NCI-H2081 (cell line): ENCODE measurements around the gene GPC5.

Source experiments
- DNase-seq, 2 experiments: peaks; one replicate each; lab custom pipeline; 2025; lab: John Stamatoyannopoulos, UW

GPC5 gene

DNA sequence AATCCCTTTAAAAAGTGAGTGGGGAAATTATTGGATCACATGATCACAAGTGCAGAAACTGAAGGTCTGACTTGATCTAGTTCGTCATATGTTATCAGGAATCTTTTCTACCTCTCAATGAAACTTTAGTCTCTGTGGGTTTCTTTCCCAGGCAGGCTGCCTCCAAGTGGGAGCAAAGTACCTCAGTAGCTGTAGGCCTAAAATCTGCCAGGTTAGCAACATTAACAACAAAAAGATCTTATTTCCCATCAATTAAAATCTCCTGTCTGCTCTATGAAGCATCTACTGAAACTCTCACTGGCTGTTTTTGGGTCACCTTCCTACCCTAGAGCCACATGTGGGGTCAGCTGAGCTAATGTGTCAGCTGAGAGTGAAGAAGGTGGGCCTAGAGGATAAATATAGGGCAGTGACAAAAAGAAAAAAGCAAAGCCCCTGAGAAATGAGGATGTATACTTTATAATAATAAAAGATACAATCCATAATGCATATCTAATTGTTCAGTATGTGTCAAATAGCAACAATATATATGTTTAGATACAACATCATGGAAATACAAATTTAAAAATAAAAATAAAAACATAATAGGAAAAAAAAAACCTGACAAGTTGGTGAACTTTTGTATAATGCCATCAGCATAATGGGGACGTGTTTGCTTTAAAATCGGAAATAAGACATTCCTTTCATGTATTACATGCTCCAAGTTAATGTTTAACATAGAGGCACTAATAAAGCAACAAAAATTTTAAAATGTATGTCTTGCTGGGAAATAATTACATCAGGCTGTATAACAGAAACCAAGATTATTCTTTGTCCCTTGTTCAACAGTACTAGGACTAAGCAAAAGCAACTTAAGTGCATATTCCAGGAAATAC is 141.1 kb downstream of the GPC5 start:
- DNase-seq = no peak

DNA sequence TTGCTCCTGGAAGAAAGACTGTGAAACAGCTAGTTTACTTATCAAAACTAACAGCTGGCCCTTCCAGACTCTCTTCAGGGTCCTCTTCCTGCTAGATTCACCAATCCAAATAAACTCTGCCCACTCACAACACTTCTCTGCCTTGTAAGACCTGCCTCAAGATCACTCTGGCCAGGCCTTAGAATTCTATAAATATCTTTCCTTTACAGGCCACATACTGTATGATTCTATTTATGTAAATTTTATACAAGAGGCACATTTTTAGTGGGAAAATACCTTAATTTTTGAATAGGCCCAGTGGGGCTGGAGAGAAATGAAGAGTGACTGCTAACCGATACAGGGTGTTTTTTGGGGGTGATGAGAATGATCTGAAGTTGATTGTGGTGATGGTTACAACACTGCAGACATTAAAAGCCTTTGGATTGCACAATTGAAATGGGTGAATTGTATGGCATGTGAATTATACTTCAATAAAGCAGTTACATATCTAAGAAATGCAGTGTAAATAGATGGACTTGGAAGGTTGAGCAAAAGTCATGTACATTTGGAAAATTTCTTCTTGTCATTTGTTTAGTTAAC is 141.8 kb downstream of the GPC5 start:
- DNase-seq = no peak

DNA sequence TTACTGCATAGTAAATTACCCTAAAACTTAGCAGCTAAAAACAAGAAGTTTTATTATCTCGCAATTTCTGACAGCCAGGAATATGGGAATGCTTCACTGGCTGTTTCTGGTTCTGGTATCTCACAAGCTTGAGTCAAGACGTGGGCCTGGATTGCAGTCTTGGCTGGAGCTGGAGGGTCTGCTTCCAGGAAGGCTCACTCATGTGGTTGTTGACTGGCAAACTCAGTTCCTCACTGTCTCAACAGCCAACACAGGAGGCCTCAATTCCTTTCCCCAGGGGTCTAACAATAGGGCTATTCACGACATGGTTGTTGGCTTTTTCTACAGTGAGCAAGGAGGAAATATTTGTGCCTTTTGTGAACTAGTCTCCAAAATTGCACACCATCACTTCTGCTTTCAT is 146.3 kb downstream of the GPC5 start:
- no peak for DNase-seq

- no peak for DNase-seq
Observed at GRCh38 chr13:91546900-91547299, 148.5 kb downstream of the GPC5 start.

- no peak for DNase-seq
Observed at GRCh38 chr13:91553584-91553983, 155.2 kb downstream of the GPC5 start.

DNA sequence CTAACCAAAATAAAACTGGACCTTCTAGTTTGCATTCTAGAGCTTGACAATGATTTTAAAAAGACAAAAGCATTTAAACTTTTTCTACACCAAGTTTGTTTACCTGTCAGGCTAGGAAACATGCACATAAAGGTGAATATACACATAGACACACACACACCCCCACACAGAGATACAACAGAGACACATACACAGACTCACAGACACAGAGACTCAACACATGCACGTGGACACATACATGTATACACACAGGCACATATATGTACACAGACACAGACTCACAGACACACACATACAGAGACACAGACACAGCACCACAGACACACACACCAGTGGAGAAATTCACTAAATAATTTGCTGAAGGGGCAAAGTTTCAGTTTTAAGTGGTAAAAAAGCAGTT is 155.7 kb downstream of the GPC5 start:
- no peak for DNase-seq

GRCh38 chr13:91557328-91558090 is 159.1 kb downstream of the GPC5 start:
- no peak for DNase-seq

GRCh38 chr13:91563799-91564198 is 165.4 kb downstream of the GPC5 start:
- DNase-seq = no peak

- DNase-seq = peak in 1 of 2 experiments; percentile 35
Observed at GRCh38 chr13:91564396-91564795, 166.0 kb downstream of the GPC5 start.

DNA sequence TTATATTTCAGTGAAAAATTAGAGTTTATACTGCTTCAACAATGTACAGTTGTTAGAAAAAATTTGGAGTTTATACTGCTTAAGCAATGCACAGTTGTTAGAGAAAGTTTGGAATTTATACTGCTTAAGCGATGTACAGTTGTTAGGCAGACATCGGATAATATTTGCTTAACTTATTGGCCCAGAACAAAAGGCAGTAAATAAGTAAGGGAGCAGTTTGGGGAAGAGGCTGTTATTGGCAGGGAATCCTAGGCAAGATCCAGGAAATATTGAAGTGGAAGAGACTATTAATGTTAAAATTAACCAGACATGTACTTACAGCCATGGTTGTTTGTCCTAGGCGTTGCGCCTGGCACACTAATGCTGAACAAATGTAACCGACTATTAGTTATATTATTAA is 166.9 kb downstream of the GPC5 start:
- no peak for DNase-seq

DNA sequence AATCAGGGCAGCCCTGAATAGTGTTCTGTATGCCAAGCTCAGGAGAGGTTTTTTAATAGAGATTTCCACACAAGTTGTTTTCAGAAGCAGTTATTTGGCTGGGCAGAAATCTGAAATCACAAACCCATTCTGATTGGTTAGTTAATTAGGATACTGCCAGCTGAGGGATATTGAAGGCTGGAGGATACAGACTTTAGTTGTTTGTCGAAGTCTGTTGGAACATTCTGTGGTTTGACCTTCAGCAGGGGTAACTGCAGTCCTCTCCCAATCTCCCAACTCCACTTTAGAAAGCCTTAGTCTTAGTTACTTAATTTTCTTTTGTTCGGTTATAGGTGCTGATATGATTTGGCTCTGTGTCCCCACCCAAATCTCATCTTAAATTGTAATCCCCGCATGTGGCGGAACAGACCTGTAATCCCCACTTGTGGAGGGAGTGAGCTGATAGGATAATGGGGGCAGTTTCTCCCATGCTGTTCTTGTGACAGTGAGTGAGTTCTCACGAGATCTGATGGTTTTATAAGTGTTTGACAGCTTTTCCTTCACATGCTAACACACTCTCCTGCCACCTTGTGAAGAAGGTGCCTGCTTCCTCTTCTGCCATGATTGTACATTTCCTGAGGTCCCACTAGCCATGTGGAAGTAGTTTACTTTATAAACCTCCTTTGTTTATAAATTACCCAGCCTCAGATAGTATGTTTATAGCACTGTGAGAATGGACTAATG is 169.2 kb downstream of the GPC5 start:
- no peak for DNase-seq

GRCh38 chr13:91571681-91572080 is 173.3 kb downstream of the GPC5 start:
- DNase-seq = no peak

GRCh38 chr13:91572439-91572838 is 174.0 kb downstream of the GPC5 start:
- DNase-seq = no peak

DNA sequence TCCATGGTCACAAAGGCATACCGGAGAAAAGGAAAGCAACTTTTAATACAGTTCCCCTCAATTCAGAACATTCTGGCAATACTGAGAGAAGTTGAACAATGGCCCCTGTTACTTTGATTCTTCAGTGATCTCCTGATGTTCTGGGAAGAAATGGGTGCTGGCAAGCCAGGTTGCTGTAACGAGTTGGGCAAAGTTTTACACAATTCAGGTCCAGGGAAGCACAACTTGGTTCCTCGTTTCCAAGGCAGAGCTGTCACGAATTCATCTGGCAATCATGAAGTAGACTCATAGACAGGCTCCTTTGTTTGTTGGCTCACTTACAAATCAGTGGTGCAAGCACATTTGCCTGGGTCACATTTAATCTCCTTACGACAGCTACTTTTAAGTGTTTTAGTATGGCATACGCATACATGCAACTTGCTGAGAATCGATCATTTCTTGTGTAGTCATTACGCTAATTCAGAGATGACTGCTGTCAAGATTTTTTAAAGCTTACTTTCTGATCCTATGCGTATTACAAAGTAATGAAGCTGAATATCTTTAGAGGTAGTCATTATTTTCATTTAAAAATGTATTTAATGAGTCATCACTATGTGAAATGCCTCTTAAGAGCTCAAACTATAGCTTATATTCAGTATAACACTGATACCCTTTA is 174.7 kb downstream of the GPC5 start:
- DNase-seq = no peak

- DNase-seq = no peak
Observed at GRCh38 chr13:91574766-91575165, 176.3 kb downstream of the GPC5 start.

- DNase-seq = no peak
Observed at GRCh38 chr13:91576590-91576989, 178.2 kb downstream of the GPC5 start.

DNA sequence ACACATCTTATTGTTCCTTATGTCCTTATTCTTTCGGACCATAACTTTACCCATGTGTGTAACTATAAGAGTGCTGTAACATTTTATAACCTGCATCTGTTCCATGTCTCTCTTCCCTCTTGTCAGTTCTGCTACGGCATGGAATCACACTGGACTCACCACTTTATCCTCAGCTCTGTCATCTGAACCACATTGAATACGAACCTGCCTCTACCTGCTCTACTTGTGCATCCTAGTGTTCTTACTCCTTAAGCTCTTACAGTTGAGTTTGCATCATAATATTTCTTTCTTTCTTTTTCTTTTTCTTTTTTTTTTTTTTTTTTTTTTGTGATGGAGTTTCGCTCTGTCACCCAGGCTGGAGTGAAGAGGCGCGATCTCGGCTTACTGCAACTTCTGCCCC is 180.9 kb downstream of the GPC5 start:
- DNase-seq = no peak

DNA sequence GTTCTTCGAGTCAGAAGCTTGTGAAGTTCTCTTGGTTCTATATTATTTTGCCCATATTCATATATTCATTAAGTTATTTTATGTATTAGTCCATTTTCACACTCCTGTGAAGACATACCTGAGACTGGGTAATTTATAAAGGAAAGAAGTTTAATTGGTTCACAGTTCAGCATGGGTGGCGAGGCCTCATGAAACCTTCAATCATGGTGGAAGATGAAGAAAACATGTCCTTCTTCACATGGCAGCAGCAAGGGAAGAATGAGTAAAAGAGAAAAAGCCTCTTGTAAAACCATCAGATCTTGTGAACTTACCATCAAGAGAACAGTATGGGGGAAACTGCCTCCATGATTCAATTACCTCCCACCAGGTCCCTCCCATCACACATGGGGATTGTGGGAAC is 182.3 kb downstream of the GPC5 start:
- no peak for DNase-seq

GRCh38 chr13:91586609-91587008 is 188.2 kb downstream of the GPC5 start:
- DNase-seq = no peak

DNA sequence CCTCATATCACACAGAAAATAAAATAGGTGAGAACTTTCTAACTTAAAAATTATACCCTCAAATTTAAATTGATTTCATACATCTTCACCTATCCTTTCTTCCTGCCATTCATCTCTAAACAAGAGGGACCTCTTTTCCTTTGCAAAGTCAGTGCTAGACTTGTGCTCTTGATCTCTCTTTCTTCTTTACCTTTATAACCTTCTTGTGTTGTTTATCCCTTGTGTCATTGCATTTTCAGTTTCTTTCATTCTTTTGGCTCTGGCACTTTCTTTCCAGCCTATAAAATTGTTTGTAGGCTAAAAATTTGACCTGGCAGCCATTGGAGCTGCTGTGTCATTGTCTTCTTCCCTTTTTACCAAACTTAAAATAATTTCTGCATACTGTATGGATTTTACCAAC is 190.1 kb downstream of the GPC5 start:
- no peak for DNase-seq

GRCh38 chr13:91592056-91593014 is 193.9 kb downstream of the GPC5 start:
- no peak for DNase-seq
